Fibroblast of the aortic adventitia (primary cell): ENCODE data around the gene TAS2R60. TPM values are rescaled to one million over a fixed set of nuclear protein-coding genes. Genes with fewer than 3 reads are reported as not detected.

Experiments used
- DNase-seq: peaks from one replicate; pipeline ENCODE4 v3.0.0-alpha.2; 2010; ENCODE audit warnings: low read depth
- H3K4me3 ChIP-seq: 2 replicates; pipeline ENCODE4 v1.5.1; 2011; ENCODE audit warnings: low read depth, mild to moderate bottlenecking, control low read depth, low read length, moderate library complexity
- total RNA-seq: library from RNA; depleted of rRNA; stranded (reverse); fragments of >200 nt; gene quantifications from 2 replicates; pipeline ENCODE4 v1.2.3, GENCODE V29; 2012; ENCODE audit warnings: low replicate concordance
- TF ChIP-seq, protein P1 (sequence below): IDR thresholded peaks from 2 replicates; pipeline ENCODE4 v1.5.1; 2011; ENCODE audit warnings: mild to moderate bottlenecking, low read length, control low read depth, inconsistent platforms; ENCODE audit not compliant: insufficient read depth

TAS2R60 gene
- total RNA-seq, 1 donor: not detected

DNA sequence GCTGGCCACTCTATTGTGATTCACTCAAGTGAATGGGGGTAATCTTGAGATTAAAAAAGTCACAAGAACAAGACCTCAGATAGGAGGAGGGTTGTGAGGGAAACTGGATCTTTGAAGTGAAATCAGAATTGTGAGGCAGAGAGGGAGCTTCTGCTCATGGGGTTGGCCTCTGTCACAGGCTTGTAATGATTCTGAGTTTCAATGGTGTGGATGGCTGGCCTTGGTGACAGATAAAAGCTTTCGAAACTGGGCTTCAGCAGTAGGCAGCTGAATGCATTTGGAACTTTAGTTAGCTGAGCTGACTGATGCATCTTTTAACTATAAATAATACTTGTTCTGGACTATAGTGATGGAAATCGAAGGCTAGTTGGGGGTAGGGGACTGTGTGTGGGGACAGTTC lies 12.2 kb downstream of the TAS2R60 start:
- no peak for DNase-seq
- TF ChIP-seq, protein P1, sequence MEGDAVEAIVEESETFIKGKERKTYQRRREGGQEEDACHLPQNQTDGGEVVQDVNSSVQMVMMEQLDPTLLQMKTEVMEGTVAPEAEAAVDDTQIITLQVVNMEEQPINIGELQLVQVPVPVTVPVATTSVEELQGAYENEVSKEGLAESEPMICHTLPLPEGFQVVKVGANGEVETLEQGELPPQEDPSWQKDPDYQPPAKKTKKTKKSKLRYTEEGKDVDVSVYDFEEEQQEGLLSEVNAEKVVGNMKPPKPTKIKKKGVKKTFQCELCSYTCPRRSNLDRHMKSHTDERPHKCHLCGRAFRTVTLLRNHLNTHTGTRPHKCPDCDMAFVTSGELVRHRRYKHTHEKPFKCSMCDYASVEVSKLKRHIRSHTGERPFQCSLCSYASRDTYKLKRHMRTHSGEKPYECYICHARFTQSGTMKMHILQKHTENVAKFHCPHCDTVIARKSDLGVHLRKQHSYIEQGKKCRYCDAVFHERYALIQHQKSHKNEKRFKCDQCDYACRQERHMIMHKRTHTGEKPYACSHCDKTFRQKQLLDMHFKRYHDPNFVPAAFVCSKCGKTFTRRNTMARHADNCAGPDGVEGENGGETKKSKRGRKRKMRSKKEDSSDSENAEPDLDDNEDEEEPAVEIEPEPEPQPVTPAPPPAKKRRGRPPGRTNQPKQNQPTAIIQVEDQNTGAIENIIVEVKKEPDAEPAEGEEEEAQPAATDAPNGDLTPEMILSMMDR: no peak
- H3K4me3 ChIP-seq: no peak overlapping the region

DNA sequence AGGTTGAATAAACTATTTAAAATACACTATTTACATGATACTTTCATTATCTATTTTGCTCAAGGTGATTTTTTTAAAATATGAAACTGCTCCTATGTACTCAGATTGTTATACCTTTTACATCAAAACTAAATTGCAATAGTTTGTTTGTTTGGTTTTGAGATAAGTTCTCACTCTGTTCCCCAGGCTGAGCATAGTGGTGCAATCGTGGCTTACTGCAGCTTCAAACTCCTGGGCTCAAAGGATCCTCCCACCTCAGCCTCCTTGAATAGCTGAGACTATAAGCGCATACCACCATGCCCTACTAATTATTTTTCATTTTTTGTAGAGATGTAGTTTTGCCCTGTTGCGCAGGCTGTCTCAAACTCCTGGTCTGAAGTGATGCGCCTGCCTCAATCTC lies 12.7 kb downstream of the TAS2R60 start:
- no peak for DNase-seq
- no peak overlapping the region for H3K4me3 ChIP-seq
- TF ChIP-seq, protein P1: no peak

DNA sequence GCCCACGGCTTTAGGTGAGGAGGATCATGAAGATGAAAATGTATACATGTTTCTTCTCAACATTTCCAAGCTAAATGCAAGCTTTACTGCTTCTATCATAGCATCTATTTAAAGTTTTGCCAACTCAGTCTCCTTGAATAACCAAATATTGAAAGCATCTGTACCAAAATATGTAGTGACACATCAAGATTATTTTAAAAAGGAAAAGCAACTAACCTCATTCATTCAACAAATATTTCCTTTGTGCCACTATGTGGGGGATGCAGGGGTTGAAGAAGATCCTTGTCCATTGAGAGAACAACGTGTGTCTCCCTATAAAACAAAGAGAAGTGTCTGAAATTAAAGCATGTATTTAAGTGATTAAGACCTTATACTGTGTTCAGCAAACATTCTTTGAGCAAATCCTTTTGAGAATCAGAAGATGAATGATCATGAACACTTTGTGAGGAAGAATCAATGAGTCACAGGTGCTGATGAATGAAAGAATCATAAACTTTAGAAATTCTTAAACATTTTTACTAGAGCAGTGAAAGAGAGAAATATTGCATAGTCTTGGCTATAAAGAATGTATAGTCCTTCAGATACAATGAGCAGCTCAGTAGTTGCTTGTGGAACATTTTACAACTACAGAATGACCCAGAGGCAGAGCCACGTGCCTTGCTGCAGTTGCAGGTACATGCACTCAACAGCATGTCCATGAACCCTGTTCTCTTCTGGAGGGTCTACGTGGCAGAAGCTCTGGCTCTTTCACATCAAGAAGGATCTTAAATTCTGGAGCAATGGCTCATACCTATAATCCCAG lies 13.9 kb downstream of the TAS2R60 start:
- H3K4me3 ChIP-seq: no peak overlapping the region
- peak; percentile 38 for DNase-seq
- TF ChIP-seq, protein P1: no peak

DNA sequence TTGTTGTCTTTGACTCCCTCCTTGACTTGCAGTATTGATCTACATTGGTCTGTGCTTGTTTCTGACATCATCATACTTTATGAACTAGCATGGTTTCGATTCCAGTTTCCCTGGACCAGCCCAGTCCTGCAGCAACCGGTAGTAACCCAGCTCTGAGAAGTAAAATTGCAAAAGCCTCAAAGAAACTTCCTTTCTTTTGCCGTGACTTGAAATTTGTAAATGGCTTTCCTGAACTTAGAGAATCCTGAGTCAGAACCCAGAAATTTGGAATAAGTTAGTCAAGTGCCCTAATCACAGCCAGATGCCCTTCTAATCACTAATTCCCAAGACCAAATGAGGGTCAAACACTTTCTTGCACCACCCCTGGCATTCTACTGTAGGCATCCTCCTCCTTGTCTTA lies 15.0 kb downstream of the TAS2R60 start:
- peak; percentile 65 for DNase-seq
- TF ChIP-seq, protein P1: no peak
- H3K4me3 ChIP-seq: no peak overlapping the region

DNA sequence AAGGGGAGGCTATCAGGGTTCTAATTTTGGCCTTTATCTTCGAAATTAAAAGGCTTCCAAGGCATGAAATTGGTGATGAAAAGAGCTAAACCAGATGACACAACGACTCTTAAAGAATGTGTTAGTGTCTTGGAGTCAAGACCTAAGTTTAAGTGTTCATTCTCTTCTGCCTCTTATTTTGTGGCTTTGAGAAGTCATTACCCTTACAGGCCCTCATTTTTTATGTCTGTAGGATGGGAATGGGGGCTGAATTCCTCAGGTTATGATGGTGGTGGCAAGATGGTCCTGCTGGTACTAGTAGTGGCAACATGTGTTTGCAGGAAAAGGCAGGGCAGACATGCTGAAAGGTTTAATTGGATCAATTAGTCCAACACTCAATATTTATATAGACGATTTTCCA lies 15.4 kb downstream of the TAS2R60 start:
- H3K4me3 ChIP-seq: no peak overlapping the region
- DNase-seq: no peak
- TF ChIP-seq, protein P1: no peak

DNA sequence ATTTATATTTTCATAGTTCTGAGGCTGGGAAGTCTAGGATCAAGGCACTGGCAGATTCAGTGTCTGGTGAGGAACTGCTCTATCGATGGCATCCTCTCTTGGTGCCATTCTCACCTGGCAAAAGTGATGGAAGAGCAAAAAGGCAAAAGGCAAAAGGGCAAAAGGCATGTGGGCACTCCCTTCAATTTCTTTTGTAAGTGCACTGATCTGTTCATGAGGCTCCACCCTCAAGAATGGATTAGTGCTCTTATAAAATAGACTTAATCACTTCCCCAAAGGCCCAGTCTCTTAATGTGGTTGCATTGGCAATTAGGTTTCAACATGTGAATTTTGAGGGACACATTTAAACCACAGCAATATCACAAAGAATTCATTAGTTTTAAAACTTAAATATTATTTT lies 16.1 kb downstream of the TAS2R60 start:
- TF ChIP-seq, protein P1: no peak
- DNase-seq: no peak
- H3K4me3 ChIP-seq: no peak overlapping the region
